ENCODE data around the gene MGST2.

Gene MGST2

DNA sequence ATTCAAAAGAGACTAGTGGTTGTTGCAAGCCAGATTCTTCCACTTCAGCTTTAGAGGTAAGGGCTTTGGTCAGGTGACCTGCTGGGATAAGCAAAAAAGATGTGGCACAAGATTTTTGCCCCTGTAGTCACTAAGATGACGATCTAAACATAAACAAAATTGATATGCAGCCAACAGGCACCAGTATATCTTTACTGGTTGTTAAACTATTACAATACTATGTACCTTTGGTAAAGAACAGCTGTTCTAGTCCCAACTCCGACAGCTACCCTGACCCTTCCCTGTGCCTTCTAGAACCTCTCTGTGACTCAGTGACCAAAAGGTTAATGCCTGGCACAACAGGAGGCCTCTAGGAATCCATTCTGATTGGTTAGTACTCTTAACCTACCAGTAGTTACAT lies 59.6 kb downstream of the MGST2 start:
- Histone ChIP-seq H3K4me2 (ENCODE audit: low read depth, low read length, poor library complexity, severe bottlenecking) (no peak overlapping the region), H3K4me3 (ENCODE audit: insufficient read depth, low read length, poor library complexity, severe bottlenecking) (no peak overlapping the region)

GRCh38 chr4:139726615-139727014 lies 61.0 kb downstream of the MGST2 start:
- Histone ChIP-seq H3K9ac (ENCODE audit: low read length) (no peak overlapping the region), H3K4me3 (ENCODE audit: insufficient read depth, low read length, poor library complexity, severe bottlenecking) (no peak overlapping the region), H3K9me3 (ENCODE audit: insufficient read depth, low read length) (no peaks in the 10 kb centered on the region), H3K27me3 (ENCODE audit: low read length) (no peaks in the 10 kb centered on the region), H3K79me2 (ENCODE audit: insufficient read depth, low read length) (no peaks in the 10 kb centered on the region), H3F3A (ENCODE audit: insufficient read depth) (no peaks in the 10 kb centered on the region), H4K20me1 (ENCODE audit: low read depth, low read length) (no peaks in the 10 kb centered on the region), H2AFZ (ENCODE audit: low read depth, low read length, severe bottlenecking) (no peak overlapping the region), H3K36me3 (ENCODE audit: low read length) (no peaks in the 10 kb centered on the region), H3K9me2 (replicated peaks; ENCODE audit: insufficient read depth, low read length) (no peaks in the 10 kb centered on the region), H3K27ac (ENCODE audit: low read depth, low read length) (no peak overlapping the region), H3K4me2 (ENCODE audit: low read depth, low read length, poor library complexity, severe bottlenecking) (no peak overlapping the region)
- no peak for TF ChIP-seq EZH2phosphoT487 (conservative IDR thresholded peaks at IDR 0.05; ENCODE audit: low read length)
- TF ChIP-seq, protein P1, sequence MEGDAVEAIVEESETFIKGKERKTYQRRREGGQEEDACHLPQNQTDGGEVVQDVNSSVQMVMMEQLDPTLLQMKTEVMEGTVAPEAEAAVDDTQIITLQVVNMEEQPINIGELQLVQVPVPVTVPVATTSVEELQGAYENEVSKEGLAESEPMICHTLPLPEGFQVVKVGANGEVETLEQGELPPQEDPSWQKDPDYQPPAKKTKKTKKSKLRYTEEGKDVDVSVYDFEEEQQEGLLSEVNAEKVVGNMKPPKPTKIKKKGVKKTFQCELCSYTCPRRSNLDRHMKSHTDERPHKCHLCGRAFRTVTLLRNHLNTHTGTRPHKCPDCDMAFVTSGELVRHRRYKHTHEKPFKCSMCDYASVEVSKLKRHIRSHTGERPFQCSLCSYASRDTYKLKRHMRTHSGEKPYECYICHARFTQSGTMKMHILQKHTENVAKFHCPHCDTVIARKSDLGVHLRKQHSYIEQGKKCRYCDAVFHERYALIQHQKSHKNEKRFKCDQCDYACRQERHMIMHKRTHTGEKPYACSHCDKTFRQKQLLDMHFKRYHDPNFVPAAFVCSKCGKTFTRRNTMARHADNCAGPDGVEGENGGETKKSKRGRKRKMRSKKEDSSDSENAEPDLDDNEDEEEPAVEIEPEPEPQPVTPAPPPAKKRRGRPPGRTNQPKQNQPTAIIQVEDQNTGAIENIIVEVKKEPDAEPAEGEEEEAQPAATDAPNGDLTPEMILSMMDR (IDR thresholded peaks at IDR 0.05; ENCODE audit: insufficient read depth, low read length, poor library complexity, severe bottlenecking), result no peak

More for the DNA sequence above, 59.6 kb downstream of the MGST2 start:
- TF ChIP-seq, protein P1 (IDR thresholded peaks at IDR 0.05; ENCODE audit: insufficient read depth, low read length, poor library complexity, severe bottlenecking), result no peak
- no peak for TF ChIP-seq EZH2phosphoT487 (conservative IDR thresholded peaks at IDR 0.05; ENCODE audit: low read length)
- Histone ChIP-seq H3F3A (ENCODE audit: insufficient read depth) (no peaks in the 10 kb centered on the region), H4K20me1 (ENCODE audit: low read depth, low read length) (no peaks in the 10 kb centered on the region), H3K9me2 (replicated peaks; ENCODE audit: insufficient read depth, low read length) (no peaks in the 10 kb centered on the region), H3K27ac (ENCODE audit: low read depth, low read length) (no peak overlapping the region), H2AFZ (ENCODE audit: low read depth, low read length, severe bottlenecking) (no peak overlapping the region), H3K27me3 (ENCODE audit: low read length) (no peaks in the 10 kb centered on the region), H3K79me2 (ENCODE audit: insufficient read depth, low read length) (no peaks in the 10 kb centered on the region), H3K9me3 (ENCODE audit: insufficient read depth, low read length) (no peaks in the 10 kb centered on the region), H3K36me3 (ENCODE audit: low read length) (no peaks in the 10 kb centered on the region), H3K9ac (ENCODE audit: low read length) (no peak overlapping the region)

DNA sequence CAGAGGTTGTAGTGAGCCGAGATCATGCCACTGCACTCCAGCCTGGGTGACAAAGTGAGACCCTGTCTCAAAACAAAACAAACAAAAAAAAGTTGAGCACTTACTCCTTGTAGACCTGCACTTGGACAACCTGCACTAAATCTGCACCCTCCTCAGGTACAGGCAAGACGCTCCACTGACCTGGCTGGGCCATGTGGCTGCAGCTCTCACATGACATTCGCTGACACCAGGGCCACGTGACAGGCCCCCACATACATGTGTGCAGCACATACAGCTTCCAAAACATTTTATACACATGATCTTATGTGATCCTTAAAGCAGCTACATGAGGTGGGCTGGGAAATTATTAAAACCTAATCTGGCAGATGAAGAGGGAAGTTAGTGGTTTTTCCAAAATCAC lies 62.5 kb downstream of the MGST2 start:
- Histone ChIP-seq H3K27ac (ENCODE audit: low read depth, low read length) (no peak overlapping the region), H3K9me3 (ENCODE audit: insufficient read depth, low read length) (no peaks in the 10 kb centered on the region)
- no peak for TF ChIP-seq EZH2phosphoT487 (conservative IDR thresholded peaks at IDR 0.05; ENCODE audit: low read length)
- TF ChIP-seq, protein P1 (IDR thresholded peaks at IDR 0.05; ENCODE audit: insufficient read depth, low read length, poor library complexity, severe bottlenecking), result no peak

More for the DNA sequence above, 62.5 kb downstream of the MGST2 start:
- Histone ChIP-seq H3K9me2 (replicated peaks; ENCODE audit: insufficient read depth, low read length) (no peaks in the 10 kb centered on the region), H3F3A (ENCODE audit: insufficient read depth) (no peaks in the 10 kb centered on the region), H3K4me2 (ENCODE audit: low read depth, low read length, poor library complexity, severe bottlenecking) (no peak overlapping the region), H3K79me2 (ENCODE audit: insufficient read depth, low read length) (no peaks in the 10 kb centered on the region), H4K20me1 (ENCODE audit: low read depth, low read length) (no peaks in the 10 kb centered on the region), H3K4me3 (ENCODE audit: insufficient read depth, low read length, poor library complexity, severe bottlenecking) (no peak overlapping the region), H2AFZ (ENCODE audit: low read depth, low read length, severe bottlenecking) (no peak overlapping the region), H3K27me3 (ENCODE audit: low read length) (no peaks in the 10 kb centered on the region), H3K9ac (ENCODE audit: low read length) (no peak overlapping the region), H3K36me3 (ENCODE audit: low read length) (no peaks in the 10 kb centered on the region)

All from SU-DHL-6 (cell line).